Neural cell (in vitro differentiated cells): Measurements from ENCODE around the gene DDX51. TPM values are rescaled to one million over a fixed set of nuclear protein-coding genes. Genes with fewer than 3 reads are reported as not detected.

Experiments
- H2AFZ ChIP-seq: fragments of 200-600, 300-800 bp; sonication (generic), shearing (Covaris generic); 2 replicates; pipeline ENCODE4 v1.6.0; 2014; ENCODE audit warnings: low read depth, mild to moderate bottlenecking, antibody characterized with exemption, low read length, moderate library complexity
- H3F3A ChIP-seq: fragments of 200-600 bp; shearing (Covaris generic); 2 replicates; pipeline ENCODE4 v1.6.1; 2016; ENCODE audit warnings: mild to moderate bottlenecking, moderate library complexity, mixed read lengths, antibody characterized with exemption, low read length; ENCODE audit not compliant: insufficient read depth, poor library complexity, severe bottlenecking
- H3K27ac ChIP-seq: fragments of 200-600, 300-800 bp; sonication (generic), shearing (Covaris generic); 2 replicates; pipeline ENCODE4 v1.5.1; 2014; ENCODE audit warnings: mild to moderate bottlenecking, low read length, moderate library complexity
- H3K27me3 ChIP-seq: fragments of 300-800, 200-600 bp; sonication (generic), shearing (Covaris generic); 2 replicates; pipeline ENCODE4 v1.6.0; 2014; ENCODE audit warnings: mild to moderate bottlenecking, low read depth, low read length, moderate library complexity; ENCODE audit not compliant: insufficient read depth
- H3K36me3 ChIP-seq: fragments of 300-800, 200-600 bp; sonication (generic), shearing (Covaris generic); 2 replicates; pipeline ENCODE4 v1.5.1; 2014; ENCODE audit warnings: mild to moderate bottlenecking, antibody characterized with exemption, low read length, moderate library complexity; ENCODE audit not compliant: insufficient read depth
- H3K4me2 ChIP-seq: fragments of 300-800, 200-600 bp; sonication (generic), shearing (Covaris generic); 2 replicates; pipeline ENCODE4 v1.6.0; 2014; ENCODE audit warnings: mild to moderate bottlenecking, low read length
- H3K4me3 ChIP-seq: fragments of 300-800, 200-600 bp; sonication (generic), shearing (Covaris generic); 2 replicates; pipeline ENCODE4 v1.5.1; 2014; ENCODE audit warnings: mild to moderate bottlenecking, low read length, moderate library complexity
- H3K79me2 ChIP-seq: fragments of 200-600 bp; shearing (Covaris generic); replicated peaks from 2 replicates; pipeline ENCODE4 v1.6.0; 2014; ENCODE audit warnings: mild to moderate bottlenecking, low read length, moderate library complexity; ENCODE audit not compliant: insufficient read depth
- H3K9ac ChIP-seq: fragments of 300-800, 200-600 bp; sonication (generic), shearing (Covaris generic); 2 replicates; pipeline ENCODE4 v1.6.1; 2016; ENCODE audit warnings: mild to moderate bottlenecking, low read length, mixed read lengths
- H3K9me2 ChIP-seq: fragments of 200-600 bp; shearing (Covaris generic); 2 replicates; pipeline ENCODE4 v1.6.1; 2016; ENCODE audit warnings: mild to moderate bottlenecking, low read length, mixed read lengths; ENCODE audit not compliant: insufficient read depth
- H3K9me3 ChIP-seq: fragments of 200-600, 300-800 bp; sonication (generic), shearing (Covaris generic); 2 replicates; pipeline ENCODE4 v1.6.1; 2016; ENCODE audit warnings: mild to moderate bottlenecking, mixed run types, low read length, moderate library complexity, mixed read lengths
- H4K20me1 ChIP-seq: fragments of 200-600 bp; shearing (Covaris generic); 2 replicates; pipeline ENCODE4 v1.6.1; 2016; ENCODE audit warnings: mild to moderate bottlenecking, mixed run types; ENCODE audit not compliant: insufficient read depth
- CTCF ChIP-seq: fragments of 450-650 bp; IDR thresholded peaks from 2 replicates; pipeline ENCODE4 v1.5.1; 2014; ENCODE audit warnings: antibody characterized with exemption, mild to moderate bottlenecking, moderate library complexity; ENCODE audit not compliant: poor library complexity, severe bottlenecking
- EP300 ChIP-seq: fragments of 450-650 bp; conservative IDR thresholded peaks from 2 replicates; pipeline ENCODE4 v1.6.1; 2014; ENCODE audit warnings: antibody characterized with exemption, mild to moderate bottlenecking, moderate library complexity; ENCODE audit not compliant: poor library complexity, severe bottlenecking
- EZH2 ChIP-seq: fragments of 200-600, 300-800 bp; shearing (Covaris generic), sonication (generic); IDR thresholded peaks from 2 replicates; pipeline ENCODE4 v1.6.1; 2014; ENCODE audit warnings: antibody characterized with exemption, low read length, borderline replicate concordance, mild to moderate bottlenecking; ENCODE audit not compliant: insufficient read depth, poor library complexity, severe bottlenecking
- MXI1 ChIP-seq: fragments of 450-650 bp; conservative IDR thresholded peaks from 2 replicates; pipeline ENCODE4 v1.6.1; 2014; ENCODE audit warnings: antibody characterized with exemption, mild to moderate bottlenecking; ENCODE audit not compliant: poor library complexity, severe bottlenecking
- POLR2AphosphoS5 ChIP-seq: IDR thresholded peaks from 2 replicates; pipeline ENCODE4 v1.6.1; 2012
- RAD21 ChIP-seq: fragments of 450-650 bp; conservative IDR thresholded peaks from 2 replicates; pipeline ENCODE4 v1.6.1; 2014; ENCODE audit warnings: antibody characterized with exemption, mild to moderate bottlenecking, moderate library complexity
- REST ChIP-seq: IDR thresholded peaks from 2 replicates; pipeline ENCODE4 v1.6.1; 2012; ENCODE audit warnings: borderline replicate concordance
- SMC3 ChIP-seq: fragments of 450-650 bp; conservative IDR thresholded peaks from 2 replicates; pipeline ENCODE4 v1.6.1; 2014; ENCODE audit warnings: antibody characterized with exemption, mild to moderate bottlenecking, moderate library complexity; ENCODE audit not compliant: poor library complexity
- TAF1 ChIP-seq: IDR thresholded peaks from 2 replicates; pipeline ENCODE4 v1.6.1; 2012; ENCODE audit warnings: low read depth
- polyA plus RNA-seq: library from polyadenylated mRNA; depleted of rRNA; stranded (reverse); fragments of >200 nt; gene quantifications from 2 replicates; pipeline ENCODE4 v1.2.3, GENCODE V29; 2014

DDX51 gene
- polyA plus RNA-seq, 1 donor from 2014 or later, result 17.6 TPM

GRCh38 chr12:132161796-132162507 is 17.8 kb upstream of the DDX51 start (continued):
- TF ChIP-seq POLR2AphosphoS5, result no peak

GRCh38 chr12:132161036-132161781 is 17.1 kb upstream of the DDX51 start:
- TF ChIP-seq TAF1, result no peak
- no peak for TF ChIP-seq CTCF
- no peak for TF ChIP-seq REST
- TF ChIP-seq POLR2AphosphoS5, result no peak
- no peak for TF ChIP-seq MXI1
- TF ChIP-seq EP300, result no peak
- no peak for TF ChIP-seq SMC3
- no peak for TF ChIP-seq EZH2
- no peak for TF ChIP-seq RAD21
- H3K4me2 ChIP-seq, result no peak overlapping the region
- no peak overlapping the region for H3K27ac ChIP-seq
- H3K4me3 ChIP-seq, result no peak overlapping the region
- no peaks in the 10 kb centered on the region for H3K79me2 ChIP-seq
- no peaks in the 10 kb centered on the region for H3K9me2 ChIP-seq
- no peak overlapping the region for H2AFZ ChIP-seq
- no peaks in the 10 kb centered on the region for H3K9me3 ChIP-seq
- H3K27me3 ChIP-seq, result no peaks in the 10 kb centered on the region
- H3K36me3 ChIP-seq, result no peaks in the 10 kb centered on the region
- H3K9ac ChIP-seq, result no peak overlapping the region
- no peaks in the 10 kb centered on the region for H4K20me1 ChIP-seq
- H3F3A ChIP-seq, result no peaks in the 10 kb centered on the region

GRCh38 chr12:132160601-132161035 is 16.5 kb upstream of the DDX51 start:
- Histone ChIP-seq H3K4me3 (no peak overlapping the region), H3K9me3 (no peaks in the 10 kb centered on the region), H3F3A (no peaks in the 10 kb centered on the region), H3K79me2 (no peaks in the 10 kb centered on the region), H4K20me1 (no peaks in the 10 kb centered on the region), H3K27me3 (no peaks in the 10 kb centered on the region), H3K9me2 (no peaks in the 10 kb centered on the region), H3K9ac (no peak overlapping the region), H3K36me3 (no peaks in the 10 kb centered on the region), H3K27ac (no peak overlapping the region), H2AFZ (no peak overlapping the region), H3K4me2 (no peak overlapping the region)
- TF ChIP-seq EP300 (no peak), CTCF (no peak), MXI1 (no peak), TAF1 (no peak), REST (no peak), POLR2AphosphoS5 (no peak), EZH2 (no peak), RAD21 (no peak), SMC3 (no peak)
